Measurements from ENCODE around the gene GHR.
A peak's percentile ranks its signal among the peaks of the same experiment; 100 is the strongest.

The GHR gene

GRCh38 chr5:42745426-42745825, 322.2 kb downstream of the GHR start:
- intact Hi-C loops (cut with DNase I): no loop called here
- DNase-seq: peak in 22 of 42 donors; percentile 9 to 72 (median 32)

- intact Hi-C loops (cut with DNase I): no loop called here
- no peak for DNase-seq
Measured at GRCh38 chr5:42745856-42746255, 322.6 kb downstream of the GHR start.

DNA sequence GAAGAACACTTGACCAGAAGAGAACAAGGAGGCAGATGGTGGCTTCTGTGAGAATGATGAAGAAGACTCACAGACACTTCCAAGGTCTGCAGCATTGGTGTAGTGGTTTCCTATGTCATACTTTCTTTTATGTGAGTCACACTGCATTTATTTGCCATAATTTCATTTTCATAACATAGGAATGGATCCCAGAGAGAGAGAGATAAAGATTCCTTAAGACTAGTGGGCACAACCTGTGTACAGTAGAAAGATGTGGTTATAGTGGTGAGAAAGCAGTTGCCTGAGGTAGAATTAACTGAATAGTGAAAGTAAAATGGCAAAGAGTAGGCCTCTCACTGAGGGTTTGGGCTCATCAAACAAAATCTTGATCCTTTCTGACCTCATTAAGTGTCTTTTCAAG, 325.8 kb downstream of the GHR start:
- no peak for DNase-seq
- intact Hi-C loops (cut with DNase I): no loop called here

- intact Hi-C loops (cut with DNase I): no loop called here
Measured at GRCh38 chr5:42750507-42750906, 327.3 kb downstream of the GHR start.

DNA sequence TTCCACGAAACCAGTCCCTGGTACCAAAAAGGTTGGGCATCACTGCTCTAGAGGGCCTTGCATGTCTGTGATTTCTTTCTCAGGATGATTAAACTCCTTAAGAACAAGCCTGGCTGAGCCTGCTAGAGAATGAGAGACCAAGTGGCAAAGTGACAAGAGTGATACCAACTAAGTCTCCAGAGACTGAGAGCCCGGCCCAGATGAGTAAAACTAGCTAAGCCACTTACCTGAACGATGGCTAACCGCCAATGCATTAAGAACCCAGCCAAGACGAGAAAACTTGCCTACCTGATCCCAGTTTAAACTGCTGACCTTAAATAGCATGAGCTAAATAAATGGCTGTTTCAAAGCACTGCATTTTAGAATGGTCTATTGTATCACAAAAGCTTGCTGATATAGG, 327.8 kb downstream of the GHR start:
- intact Hi-C loops (cut with DNase I): no loop called here
- no peak for DNase-seq

More at GRCh38 chr5:42750507-42750906, 327.3 kb downstream of the GHR start:
- DNase-seq: no peak

- intact Hi-C loops (cut with DNase I): no loop called here
Measured at GRCh38 chr5:42753099-42753498, 329.9 kb downstream of the GHR start.

GRCh38 chr5:42756606-42757601, 333.7 kb downstream of the GHR start, which contains the start of gene CCDC152:
Gene CCDC152 (plus strand): TSS chr5:42756818. CDS start chr5:42759122, 2,304 bp downstream.
- intact Hi-C loops (cut with DNase I): no loop called here
- peak in 41 of 42 donors; percentile 12 to 71 (median 42) for DNase-seq

More at GRCh38 chr5:42753099-42753498, 329.9 kb downstream of the GHR start:
- DNase-seq: no peak

DNA sequence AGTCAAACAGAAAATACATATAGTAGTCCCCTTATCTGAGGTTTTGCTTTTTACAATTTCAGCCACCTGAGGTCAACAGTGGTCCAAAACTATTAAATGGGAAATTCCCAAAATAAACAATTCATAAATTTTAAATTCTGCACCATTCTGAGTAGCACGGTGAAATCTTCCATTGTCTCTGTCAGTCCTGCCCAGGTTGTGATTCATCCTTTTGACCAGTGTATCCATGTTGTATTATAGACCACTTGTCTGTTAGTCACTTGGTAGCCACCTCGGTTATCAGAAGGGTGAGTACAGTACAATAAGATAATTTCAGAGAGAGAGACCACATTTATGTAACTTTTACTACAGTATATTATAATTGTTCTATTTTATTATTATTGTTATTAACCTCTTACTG, 336.2 kb downstream of the GHR start:
- intact Hi-C loops (cut with DNase I): no loop called here

GRCh38 chr5:42760426-42760825, 337.2 kb downstream of the GHR start:
- intact Hi-C loops (cut with DNase I): loop anchor here (10.0 kb wide), 1 partner anchor 336 kb away; the partner anchor contains the start of gene GHR
- DNase-seq: no peak

More for the DNA sequence above, 336.2 kb downstream of the GHR start:
- DNase-seq: no peak

DNA sequence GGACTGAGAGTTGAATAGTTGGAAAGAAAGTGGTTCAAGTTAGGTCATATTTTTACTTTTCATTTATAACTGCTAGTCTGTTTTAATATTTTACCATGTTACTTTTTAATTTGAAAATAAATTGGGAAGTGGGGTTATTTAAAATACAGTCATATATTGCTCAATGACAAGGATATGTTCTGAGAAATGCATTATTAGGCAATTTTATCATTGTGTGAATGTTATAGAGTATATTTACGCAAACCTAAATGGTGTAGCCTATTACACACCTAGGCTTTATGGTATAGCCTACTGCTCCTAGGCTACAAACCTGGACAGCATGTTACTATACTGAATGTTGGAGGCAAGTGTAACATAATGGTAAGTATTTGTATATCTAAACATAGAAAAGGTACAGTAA, 338.6 kb downstream of the GHR start:
- intact Hi-C loops (cut with DNase I): loop anchor here (10.0 kb wide), 1 partner anchor 337 kb away; the partner anchor contains the start of gene GHR
- no peak for DNase-seq

DNA sequence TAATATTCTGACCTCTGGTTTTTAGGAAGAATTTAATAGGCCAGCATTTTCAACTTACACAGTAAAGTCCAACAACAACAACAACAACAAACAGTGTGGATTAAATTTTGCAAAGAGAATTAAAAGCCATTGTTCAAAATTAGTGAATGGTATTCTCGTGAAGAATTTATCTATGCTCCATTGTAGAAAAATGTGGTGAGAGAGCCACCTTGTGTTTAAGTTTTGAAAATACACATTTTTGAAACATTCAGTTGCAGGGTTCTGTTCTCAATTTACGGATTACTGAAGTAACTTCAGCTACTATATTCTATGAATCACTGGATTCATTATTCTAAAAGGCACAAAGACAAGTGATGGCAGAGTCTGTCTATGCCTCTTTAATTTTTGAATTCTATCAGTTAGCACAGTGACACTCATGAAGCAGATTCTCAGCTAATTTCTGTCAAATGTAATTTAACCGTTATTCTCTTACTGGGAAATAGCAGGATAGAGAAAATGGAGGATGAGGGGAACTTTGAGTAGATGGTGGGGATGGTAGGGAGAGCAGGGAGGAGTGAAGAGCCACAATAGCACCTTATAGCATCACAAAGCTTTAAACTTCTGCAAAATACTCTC, 344.4 kb downstream of the GHR start:
- intact Hi-C loops (cut with DNase I): loop anchor here (10.0 kb wide), 1 partner anchor 343 kb away; the partner anchor contains the start of gene GHR
- peak in 1 of 42 donors; percentile 37 for DNase-seq

DNA sequence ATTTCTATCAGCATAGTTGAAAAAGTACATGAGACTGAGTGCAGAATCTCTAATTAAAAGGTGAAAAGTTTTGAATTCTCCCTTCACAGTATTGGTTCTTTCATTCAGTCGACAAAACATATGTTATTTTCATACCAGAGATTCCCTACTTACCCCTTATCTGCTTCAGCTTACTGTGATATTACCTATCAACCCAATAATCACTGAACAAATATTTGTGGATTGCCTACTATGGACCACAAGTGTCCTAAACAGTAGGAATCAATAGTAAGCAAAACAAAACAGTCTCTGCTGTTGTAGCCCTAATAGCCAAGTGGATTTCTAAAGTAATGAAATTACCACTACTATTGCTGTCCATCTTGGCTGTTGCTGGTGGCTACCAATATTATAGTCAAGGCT, 344.9 kb downstream of the GHR start:
- DNase-seq: no peak
- intact Hi-C loops (cut with DNase I): loop anchor here (10.0 kb wide), 1 partner anchor 343 kb away; the partner anchor contains the start of gene GHR

DNA sequence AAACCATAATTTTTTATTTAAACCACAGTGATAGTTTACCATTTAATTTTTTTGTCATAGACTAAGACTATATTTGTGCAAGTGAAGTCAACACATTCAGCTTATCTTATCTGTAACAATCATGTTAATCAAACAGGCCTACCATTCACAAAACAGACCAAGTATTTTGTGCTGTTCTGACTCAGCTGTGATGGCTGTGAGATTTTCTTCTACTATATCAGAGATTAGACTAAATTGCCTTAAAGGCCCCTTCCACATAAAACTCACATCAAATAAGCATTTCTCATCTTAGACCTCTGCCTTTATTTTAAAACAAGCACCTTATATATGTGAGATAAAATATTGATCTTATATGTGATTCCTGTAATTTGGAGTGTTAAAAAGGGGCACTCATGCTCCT, 346.8 kb downstream of the GHR start:
- DNase-seq: no peak
- intact Hi-C loops (cut with DNase I): no loop called here
